H1 (cell line): ENCODE measurements around the gene MARCHF3. TPM values are rescaled to one million over a fixed set of nuclear protein-coding genes. Genes with fewer than 3 reads are reported as not detected.

Source experiments
- CTCF ChIA-PET: fragments of 300-600 bp; sonication (Branson Sonifier 250); formaldehyde crosslinking; loops from one replicate; lab custom pipeline; 2021; ENCODE audit not compliant: partially characterized antibody; lab: Charles Lee
- POLR2A ChIA-PET: fragments of 300-600 bp; sonication (Branson Sonifier 250); formaldehyde crosslinking; loops from one replicate; lab custom pipeline; 2021; ENCODE audit warnings: inconsistent platforms; ENCODE audit not compliant: partially characterized antibody; lab: Charles Lee
- DNase-seq, 2 experiments: peaks; one replicate each; pipeline versions ENCODE4 v3.0.0 to v3.0.0-alpha.2; 2010 to 2022; ENCODE audit warnings: low spot score in 2 of 2, low read depth in 1 of 2, mixed read lengths in 1 of 2
- FAIRE-seq: peaks from 2 replicates; lab custom pipeline; 2011; peaks lifted over from hg19 to GRCh38; lab: Jason Lieb, UNC
- H2AFZ ChIP-seq: 2 replicates; pipeline ENCODE4 v1.8.1; 2012; ENCODE audit warnings: low read length, inconsistent platforms
- H2AK5ac ChIP-seq: 2 replicates; pipeline ENCODE4 v1.6.1; 2013; ENCODE audit warnings: low read depth, low read length
- H2BK120ac ChIP-seq: replicated peaks from 2 replicates; pipeline ENCODE3; 2013; ENCODE audit warnings: low read depth, low read length, inconsistent platforms
- H2BK12ac ChIP-seq: 2 replicates; pipeline ENCODE4 v1.6.1; 2013; ENCODE audit warnings: low read depth, low read length
- H2BK15ac ChIP-seq: 2 replicates; pipeline ENCODE4 v1.6.1; 2013; ENCODE audit warnings: low read length
- H2BK20ac ChIP-seq: 2 replicates; pipeline ENCODE4 v1.6.1; 2013; ENCODE audit warnings: low read length
- H2BK5ac ChIP-seq: 2 replicates; pipeline ENCODE4 v1.6.1; 2013; ENCODE audit warnings: low read depth, low read length
- H3K14ac ChIP-seq: 2 replicates; pipeline ENCODE4 v1.6.1; 2013; ENCODE audit warnings: inconsistent platforms; ENCODE audit not compliant: insufficient read length
- H3K18ac ChIP-seq: 2 replicates; pipeline ENCODE4 v1.6.1; 2013; ENCODE audit warnings: low read length; ENCODE audit errors: extremely low read depth
- H3K23ac ChIP-seq: 2 replicates; pipeline ENCODE4 v1.6.1; 2013; ENCODE audit warnings: inconsistent platforms; ENCODE audit not compliant: insufficient read length
- H3K23me2 ChIP-seq: 2 replicates; pipeline ENCODE4 v1.6.1; 2013; ENCODE audit warnings: low read depth, low read length
- H3K27ac ChIP-seq: 2 replicates; pipeline ENCODE4 v1.6.1; 2011; ENCODE audit warnings: low read depth, low read length, inconsistent platforms
- H3K27me3 ChIP-seq, 4 experiments: replicated peaks in 1 of 4; 1 replicate in 1 of 4; 2 replicates in 3 of 4; pipeline versions ENCODE4 v1.6.1 to v1.8.1; 2011 to 2013; ENCODE audit warnings: low read length in 3 of 4, mild to moderate bottlenecking in 3 of 4, inconsistent platforms in 2 of 4, mixed read lengths in 2 of 4, moderate library complexity in 1 of 4; ENCODE audit not compliant: control insufficient read depth in 3 of 4, insufficient read depth in 3 of 4; ENCODE audit errors: extremely low read depth in 1 of 4
- H3K36me3 ChIP-seq, 4 experiments: 2 replicates each; pipeline versions ENCODE4 v1.6.1 to v1.8.1; 2011 to 2013; ENCODE audit warnings: mild to moderate bottlenecking in 4 of 4, low read length in 3 of 4, moderate library complexity in 2 of 4, control low read depth in 1 of 4, inconsistent platforms in 1 of 4; ENCODE audit not compliant: insufficient read depth in 4 of 4, control insufficient read depth in 2 of 4
- H3K4ac ChIP-seq: replicated peaks from 2 replicates; pipeline ENCODE3; 2013; ENCODE audit warnings: low read length, low read depth, mixed read lengths, inconsistent platforms; ENCODE audit not compliant: insufficient read length
- H3K4me1 ChIP-seq, 4 experiments: replicated peaks in 1 of 4; 1 replicate in 1 of 4; 2 replicates in 3 of 4; pipeline versions ENCODE4 v1.6.1 to v1.8.1; 2011 to 2013; ENCODE audit warnings: low read length in 3 of 4, inconsistent platforms in 2 of 4, mixed read lengths in 1 of 4; ENCODE audit not compliant: insufficient read depth in 4 of 4, control insufficient read depth in 3 of 4
- H3K4me2 ChIP-seq, 2 experiments: 2 replicates each; pipeline versions ENCODE4 v1.6.1 to v1.8.1; 2011 to 2013; ENCODE audit warnings: low read depth in 2 of 2, low read length in 2 of 2, control low read depth in 1 of 2, inconsistent platforms in 1 of 2, mild to moderate bottlenecking in 1 of 2; ENCODE audit not compliant: insufficient read depth in 1 of 2
- H3K4me3 ChIP-seq, 4 experiments: fragments of 200-600, 300-600 bp in 1 of 4; sonication (generic), shearing (Covaris generic), sonication (Bioruptor Twin) in 1 of 4; 2 replicates each; pipeline versions ENCODE4 v1.5.1 to v1.8.1; 2011 to 2016; ENCODE audit warnings: low read length in 4 of 4, low read depth in 3 of 4, control low read depth in 2 of 4, inconsistent platforms in 2 of 4, mild to moderate bottlenecking in 2 of 4, mixed read lengths in 1 of 4, moderate library complexity in 1 of 4; ENCODE audit not compliant: insufficient read depth in 2 of 4; ENCODE audit errors: extremely low read depth in 1 of 4
- H3K56ac ChIP-seq: replicated peaks from 2 replicates; pipeline ENCODE3; 2013; ENCODE audit warnings: low read depth, mild to moderate bottlenecking, mixed read lengths, low read length, inconsistent platforms; ENCODE audit not compliant: insufficient read length
- H3K79me1 ChIP-seq: 2 replicates; pipeline ENCODE4 v1.6.1; 2013; ENCODE audit warnings: low read depth, low read length, control low read depth
- H3K79me2 ChIP-seq, 2 experiments: 2 replicates each; pipeline versions ENCODE4 v1.6.1 to v1.8.1; 2012 to 2013; ENCODE audit warnings: low read length in 2 of 2, mild to moderate bottlenecking in 2 of 2, inconsistent platforms in 1 of 2; ENCODE audit not compliant: insufficient read depth in 2 of 2, control insufficient read depth in 1 of 2
- H3K9ac ChIP-seq, 4 experiments: replicated peaks in 1 of 4; 1 replicate in 1 of 4; 2 replicates in 3 of 4; pipeline versions ENCODE4 v1.6.1 to v1.8.1; 2011 to 2013; ENCODE audit warnings: low read depth in 3 of 4, low read length in 3 of 4, control low read depth in 2 of 4, mild to moderate bottlenecking in 2 of 4, moderate library complexity in 2 of 4, inconsistent platforms in 1 of 4; ENCODE audit errors: extremely low read depth in 1 of 4
- H3K9me3 ChIP-seq, 2 experiments: 2 replicates each; pipeline versions ENCODE4 v1.6.1 to v1.8.1; 2012 to 2013; ENCODE audit warnings: mild to moderate bottlenecking in 2 of 2, moderate library complexity in 2 of 2, control low read depth in 1 of 2, inconsistent platforms in 1 of 2, low read depth in 1 of 2, low read length in 1 of 2, mixed read lengths in 1 of 2; ENCODE audit not compliant: insufficient read depth in 2 of 2
- H4K20me1 ChIP-seq, 2 experiments: replicated peaks in 1 of 2; 2 replicates each; pipeline versions ENCODE3 to v1.8.1; 2011 to 2013; ENCODE audit warnings: inconsistent platforms in 2 of 2, low read length in 2 of 2, mild to moderate bottlenecking in 1 of 2; ENCODE audit not compliant: insufficient read depth in 2 of 2, control insufficient read depth in 1 of 2
- H4K5ac ChIP-seq: 2 replicates; pipeline ENCODE4 v1.6.1; 2013; ENCODE audit warnings: low read length, low read depth, mixed read lengths, inconsistent platforms; ENCODE audit not compliant: insufficient read length
- H4K8ac ChIP-seq: 2 replicates; pipeline ENCODE4 v1.8.0; 2013; ENCODE audit warnings: mild to moderate bottlenecking, moderate library complexity, low read length, inconsistent platforms; ENCODE audit not compliant: insufficient read depth; ENCODE audit errors: extremely low read depth
- H4K91ac ChIP-seq: replicated peaks from 2 replicates; pipeline ENCODE3; 2013; ENCODE audit warnings: low read length, mixed read lengths, inconsistent platforms; ENCODE audit not compliant: insufficient read length
- BCL11A ChIP-seq, 2 experiments: IDR thresholded peaks; one replicate each; pipeline ENCODE4 v1.6.1; 2011; ENCODE audit warnings: low read depth in 2 of 2, low read length in 2 of 2, mild to moderate bottlenecking in 2 of 2
- CTBP2 ChIP-seq: IDR thresholded peaks from 2 replicates; pipeline ENCODE4 v1.7.0; 2011; ENCODE audit warnings: borderline replicate concordance, mild to moderate bottlenecking, moderate library complexity, mixed read lengths, low read length; ENCODE audit not compliant: insufficient read depth, insufficient read length
- EGR1 ChIP-seq: IDR thresholded peaks from 2 replicates; pipeline ENCODE4 v1.6.1; 2011; ENCODE audit warnings: low read depth, low read length, borderline replicate concordance
- GTF2F1 ChIP-seq: IDR thresholded peaks from 2 replicates; pipeline ENCODE4 v1.6.1; 2012; ENCODE audit warnings: low read depth, low read length, improper control_type of control experiment, borderline replicate concordance
- HDAC6 ChIP-seq: IDR thresholded peaks from one replicate; pipeline ENCODE4 v1.7.1; 2012; ENCODE audit warnings: low read depth, mild to moderate bottlenecking, inconsistent platforms, low read length, moderate library complexity
- PHF8 ChIP-seq: fragments of 200-600 bp; sonication (generic); conservative IDR thresholded peaks from 2 replicates; pipeline ENCODE4 v1.7.1; 2012; ENCODE audit warnings: low read depth, mild to moderate bottlenecking, inconsistent platforms, low read length, moderate library complexity
- POLR2A ChIP-seq, 2 experiments: IDR thresholded peaks; 1 replicate in 1 of 2; 2 replicates in 1 of 2; pipeline ENCODE4 v1.6.1; 2011; ENCODE audit warnings: low read depth in 2 of 2, low read length in 2 of 2, mild to moderate bottlenecking in 2 of 2; ENCODE audit errors: control extremely low read depth in 1 of 2
- POU5F1 ChIP-seq: IDR thresholded peaks from 2 replicates; pipeline ENCODE4 v1.6.1; 2011; ENCODE audit warnings: low read depth, mild to moderate bottlenecking, low read length, moderate library complexity
- TBP ChIP-seq: IDR thresholded peaks from 2 replicates; pipeline ENCODE4 v1.6.1; 2011; ENCODE audit warnings: low read depth, low read length, improper control_type of control experiment
- WGBS, 2 experiments: shearing (Covaris generic) in 1 of 2; methylation state at CpG; one replicate each; pipeline versions ENCODE4 v1.1.6 to v1.1.7; 2013 to 2015; ENCODE audit warnings: low lambda C conversion rate in 2 of 2, mixed read lengths in 2 of 2, inconsistent platforms in 1 of 2, low coverage in 1 of 2, missing lambda C conversion rate in 1 of 2; ENCODE audit not compliant: insufficient replicate concordance in 2 of 2, insufficient coverage in 1 of 2, insufficient read length in 1 of 2; ENCODE audit errors: extremely low coverage in 1 of 2, missing lambda C conversion rate in 1 of 2; 5-methylcytosine and 5-hydroxymethylcytosine counted together
- polyA plus RNA-seq, 7 experiments: library from polyadenylated mRNA; depleted of rRNA in 3 of 7; stranded (reverse) in 5 of 7; unstranded in 2 of 7; fragments of >200 nt in 5 of 7; fragments of 200-250 nt in 2 of 7; gene quantifications; 1 replicate in 5 of 7; 2 replicates in 1 of 7; 4 replicates in 1 of 7; pipeline versions ENCODE4 v1.2.1 to v1.2.3, GENCODE V29; 2011 to 2013; ENCODE audit warnings: missing spikeins in 2 of 7, mixed read lengths in 2 of 7
- total RNA-seq: library from RNA; stranded (reverse); fragmentation: NEBNext Ultra II Directional; extraction: Animal tissue kit (Norgen Biotek cat#: 25700); gene quantifications from 2 replicates; pipeline ENCODE4 v1.2.1, GENCODE V29; 2021
- TF ChIP-seq, protein P1 (sequence below): IDR thresholded peaks from 2 replicates; pipeline ENCODE4 v1.6.1; 2012; ENCODE audit warnings: inconsistent platforms

MARCHF3 gene
- total and polyA plus RNA-seq, 2 of the 8 experiments (the other 6 are each of a cell fraction or from before 2014, with no cell fraction given): 12.0 to 16.9 TPM

DNA sequence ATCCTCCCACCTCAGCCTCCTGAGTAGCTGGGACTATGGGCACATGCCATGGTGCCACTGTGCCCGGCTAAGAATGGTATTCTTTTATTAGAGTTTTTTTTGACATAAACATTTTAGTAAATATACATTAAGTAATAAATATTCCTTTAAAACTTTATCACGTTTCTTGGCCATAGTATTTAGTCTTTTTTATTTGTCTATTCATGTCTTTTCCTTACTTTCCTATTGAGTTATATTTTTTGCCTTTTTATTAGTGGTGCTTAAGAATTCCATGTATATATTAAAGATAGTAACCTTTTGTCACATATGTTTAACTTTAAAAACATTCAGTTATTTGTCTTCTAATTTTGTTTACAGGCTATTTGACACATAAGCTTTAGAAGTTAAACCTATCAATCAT, 73.4 kb downstream of the MARCHF3 start:
- Histone ChIP-seq H3K4me3 (no peak overlapping the region), H2AK5ac (no peak overlapping the region), H2BK15ac (no peak overlapping the region), H2AFZ (no peak overlapping the region), H4K8ac (no peak overlapping the region), H3K4me2 (no peak overlapping the region), H3K27ac (no peak overlapping the region), H4K5ac (no peak overlapping the region), H3K27me3 (no peaks in the 10 kb centered on the region), H2BK120ac (no peak overlapping the region), H2BK12ac (no peak overlapping the region), H3K9ac (no peak overlapping the region), H2BK20ac (no peak overlapping the region), H3K23ac (no peak overlapping the region), H3K36me3 (no peaks in the 10 kb centered on the region), H3K14ac (no peak overlapping the region), H3K23me2 (no peaks in the 10 kb centered on the region), H3K56ac (no peak overlapping the region), H3K4me1 (no peaks in the 10 kb centered on the region), H4K20me1 (no peaks in the 10 kb centered on the region), H3K4ac (no peak overlapping the region), H3K18ac (no peak overlapping the region), H3K79me1 (no peaks in the 10 kb centered on the region), H4K91ac (no peak overlapping the region), H3K9me3 (no peaks in the 10 kb centered on the region), H3K79me2 (no peaks in the 10 kb centered on the region), H2BK5ac (no peak overlapping the region)
- CTCF ChIA-PET: no interaction called here
- 89% methylated on average over 2 of the region's 2 CpGs; no CpG with 5 or more reads in 1 of the 2 experiments for WGBS, 2 experiments
- FAIRE-seq (no peak), DNase-seq (no peak)
- POLR2A ChIA-PET: no interaction called here
- TF ChIP-seq GTF2F1 (no peak), TBP (no peak), EGR1 (no peak), POLR2A (IDR thresholded peaks at IDR 0.05; ENCODE audit: control extremely low read depth in 1 of 2, low read depth in 2 of 2, low read length in 2 of 2) (no peak), POU5F1 (no peak), HDAC6 (no peak), BCL11A (IDR thresholded peaks at IDR 0.05; ENCODE audit: low read depth in 2 of 2, low read length in 2 of 2) (no peak), CTBP2 (no peak), PHF8 (no peak)
- TF ChIP-seq, protein P1, sequence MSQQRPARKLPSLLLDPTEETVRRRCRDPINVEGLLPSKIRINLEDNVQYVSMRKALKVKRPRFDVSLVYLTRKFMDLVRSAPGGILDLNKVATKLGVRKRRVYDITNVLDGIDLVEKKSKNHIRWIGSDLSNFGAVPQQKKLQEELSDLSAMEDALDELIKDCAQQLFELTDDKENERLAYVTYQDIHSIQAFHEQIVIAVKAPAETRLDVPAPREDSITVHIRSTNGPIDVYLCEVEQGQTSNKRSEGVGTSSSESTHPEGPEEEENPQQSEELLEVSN: no peak
